HG03457 (cell line): Measurements from ENCODE around the gene CPLANE1.
"Not testable (repeated sequence)": the region's sequence is repeated elsewhere in the genome, so short reads cannot be mapped to it uniquely, and the experiment has no call there.

Experiments used
- ATAC-seq: cut with Tn5 transposase; IDR thresholded peaks from one replicate; pipeline ENCODE4 v1.9.1; 2021; ENCODE audit warnings: moderate number of reproducible peaks; ENCODE audit not compliant: unreplicated experiment

Gene CPLANE1

GRCh38 chr5:37121465-37121864 is 127.7 kb downstream of the CPLANE1 start:
- no peak for ATAC-seq

GRCh38 chr5:37121027-37121426 is 128.1 kb downstream of the CPLANE1 start:
- ATAC-seq, result no peak

GRCh38 chr5:37120270-37120669 is 128.9 kb downstream of the CPLANE1 start:
- no peak for ATAC-seq

GRCh38 chr5:37116359-37116758 is 132.8 kb downstream of the CPLANE1 start:
- no peak for ATAC-seq

- ATAC-seq, result peak; percentile 22
Observed at GRCh38 chr5:37112383-37112991, 136.7 kb downstream of the CPLANE1 start.

- peak; percentile 79 for ATAC-seq
Observed at GRCh38 chr5:37111426-37112382, 137.5 kb downstream of the CPLANE1 start.

GRCh38 chr5:37110135-37110534 is 139.0 kb downstream of the CPLANE1 start:
- no peak for ATAC-seq

- no peak for ATAC-seq
Observed at GRCh38 chr5:37109338-37109737, 139.8 kb downstream of the CPLANE1 start.

- no peak for ATAC-seq
Observed at GRCh38 chr5:37103302-37103701, 145.9 kb downstream of the CPLANE1 start.

GRCh38 chr5:37099267-37099666 is 149.9 kb downstream of the CPLANE1 start:
- ATAC-seq, result not testable (repeated sequence)

GRCh38 chr5:37093795-37094194 is 155.4 kb downstream of the CPLANE1 start:
- not testable (repeated sequence) for ATAC-seq

- ATAC-seq, result no peak
Observed at GRCh38 chr5:37090781-37091180, 158.4 kb downstream of the CPLANE1 start.

- no peak for ATAC-seq
Observed at GRCh38 chr5:37090123-37090726, 159.0 kb downstream of the CPLANE1 start.

- no peak for ATAC-seq
Observed at GRCh38 chr5:37088009-37088408, 161.2 kb downstream of the CPLANE1 start.

GRCh38 chr5:37086466-37087173 is 162.6 kb downstream of the CPLANE1 start:
- no peak for ATAC-seq

- ATAC-seq, result not testable (repeated sequence)
Observed at GRCh38 chr5:37086026-37086425, 163.2 kb downstream of the CPLANE1 start.

- ATAC-seq, result not testable (repeated sequence)
Observed at GRCh38 chr5:37082977-37083376, 166.2 kb downstream of the CPLANE1 start.

GRCh38 chr5:37080697-37081096 is 168.5 kb downstream of the CPLANE1 start:
- no peak for ATAC-seq

- ATAC-seq, result no peak
Observed at GRCh38 chr5:37077146-37077545, 172.0 kb downstream of the CPLANE1 start.

- ATAC-seq, result no peak
Observed at GRCh38 chr5:37075399-37075950, 173.7 kb downstream of the CPLANE1 start.
